ENCODE measurements around the gene NACA2.

The NACA2 gene

GRCh38 chr17:61543786-61544415 lies 47.1 kb downstream of the NACA2 start:
- FAIRE-seq: no peak

DNA sequence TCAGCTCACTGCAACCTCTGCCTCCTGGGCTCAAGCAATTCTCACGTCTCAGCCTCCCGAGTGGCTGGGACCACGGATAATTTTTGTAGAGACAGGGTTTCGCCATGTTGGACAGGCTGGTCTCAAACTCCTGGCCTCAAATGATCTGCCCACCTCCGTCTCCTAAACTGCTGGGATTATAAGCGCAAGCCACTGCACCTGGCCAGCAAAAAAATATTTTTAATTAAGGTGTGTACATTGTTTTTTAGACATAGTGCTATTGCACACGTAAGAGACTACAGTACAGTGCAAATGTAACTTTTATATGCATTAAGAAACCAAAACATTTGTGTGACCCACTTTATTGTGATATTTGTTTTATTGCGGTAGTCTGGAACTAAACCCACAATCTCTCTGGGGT lies 49.0 kb downstream of the NACA2 start:
- FAIRE-seq: no peak

- FAIRE-seq: no peak
Observed at GRCh38 chr17:61540874-61541273, 50.1 kb downstream of the NACA2 start.

Data from colon (tissue), 2 donors.